GM13977 (cell line): Measurements from ENCODE around the gene SLC17A9.

Experiments
- DNase-seq: peaks from one replicate; pipeline ENCODE4 v3.0.0; 2012; ENCODE audit warnings: low spot score
- CTCF ChIP-seq: IDR thresholded peaks from 2 replicates; pipeline ENCODE4 v1.5.1; 2012; ENCODE audit warnings: mild to moderate bottlenecking, control low read depth; ENCODE audit not compliant: insufficient read depth; ENCODE audit errors: extremely low read depth, missing control alignments
- in situ Hi-C: fragments of 300-500 bp; cut with MboI; formaldehyde crosslinking; loops from one replicate; pipeline ENCODE4 v1.12.0; 2022; ENCODE audit warnings: low sequenced_read_pairs, low pct_unique_long_range_greater_than_20kb, mixed read lengths, inconsistent platforms; ENCODE audit not compliant: unreplicated experiment

The SLC17A9 gene

GRCh38 chr20:62952968-62953838 lies 694 bp downstream of the SLC17A9 start:
- DNase-seq, result no peak
- TF ChIP-seq CTCF, result peak; percentile 13
- in situ Hi-C loops, result no loop called here

GRCh38 chr20:62953839-62954703 lies 1.6 kb downstream of the SLC17A9 start:
- in situ Hi-C loops, result no loop called here
- no peak for TF ChIP-seq CTCF
- DNase-seq, result peak; percentile 93

DNA sequence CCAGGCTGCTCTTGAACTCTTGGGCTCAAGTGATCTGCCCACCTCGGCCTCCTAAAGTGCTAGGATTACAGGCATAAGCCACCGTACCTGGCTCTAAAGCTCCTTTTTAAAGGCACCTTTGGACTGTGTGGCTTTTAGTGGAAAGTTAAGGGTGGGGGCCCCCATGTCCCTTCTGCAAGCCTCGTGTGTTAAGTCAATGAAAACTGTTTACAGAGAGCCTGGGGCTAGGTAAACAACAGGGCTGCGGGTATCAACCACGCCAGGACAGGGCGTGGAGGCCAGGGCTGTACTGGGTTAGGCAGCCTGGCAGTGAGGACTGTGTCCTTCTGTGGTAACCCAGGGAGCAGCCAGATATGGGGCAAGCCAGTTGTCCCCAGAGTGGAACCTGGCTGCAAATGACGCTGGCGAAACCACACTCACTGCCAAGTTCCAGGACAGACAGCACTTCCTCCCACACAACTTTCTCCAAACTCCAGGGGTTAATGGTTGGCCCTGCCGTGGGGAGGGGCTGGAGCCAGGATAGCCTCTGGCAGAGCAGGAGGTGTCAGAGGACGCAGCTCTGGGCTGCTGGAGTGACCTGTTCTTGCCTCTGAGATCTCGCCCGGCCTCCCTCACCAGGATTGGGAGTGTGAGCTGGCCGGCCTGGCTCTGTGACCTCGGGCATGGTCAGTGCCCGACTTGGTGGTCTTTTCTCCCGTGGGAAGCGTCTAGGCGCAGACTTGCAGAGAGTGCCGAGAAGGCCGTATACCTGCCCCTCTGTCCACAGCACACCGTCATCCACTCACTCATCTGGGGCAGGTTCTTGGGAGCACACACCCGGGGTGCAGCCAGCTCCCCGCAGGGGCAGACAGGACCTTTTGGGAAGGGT lies 3.2 kb downstream of the SLC17A9 start:
- in situ Hi-C loops, result no loop called here

DNA sequence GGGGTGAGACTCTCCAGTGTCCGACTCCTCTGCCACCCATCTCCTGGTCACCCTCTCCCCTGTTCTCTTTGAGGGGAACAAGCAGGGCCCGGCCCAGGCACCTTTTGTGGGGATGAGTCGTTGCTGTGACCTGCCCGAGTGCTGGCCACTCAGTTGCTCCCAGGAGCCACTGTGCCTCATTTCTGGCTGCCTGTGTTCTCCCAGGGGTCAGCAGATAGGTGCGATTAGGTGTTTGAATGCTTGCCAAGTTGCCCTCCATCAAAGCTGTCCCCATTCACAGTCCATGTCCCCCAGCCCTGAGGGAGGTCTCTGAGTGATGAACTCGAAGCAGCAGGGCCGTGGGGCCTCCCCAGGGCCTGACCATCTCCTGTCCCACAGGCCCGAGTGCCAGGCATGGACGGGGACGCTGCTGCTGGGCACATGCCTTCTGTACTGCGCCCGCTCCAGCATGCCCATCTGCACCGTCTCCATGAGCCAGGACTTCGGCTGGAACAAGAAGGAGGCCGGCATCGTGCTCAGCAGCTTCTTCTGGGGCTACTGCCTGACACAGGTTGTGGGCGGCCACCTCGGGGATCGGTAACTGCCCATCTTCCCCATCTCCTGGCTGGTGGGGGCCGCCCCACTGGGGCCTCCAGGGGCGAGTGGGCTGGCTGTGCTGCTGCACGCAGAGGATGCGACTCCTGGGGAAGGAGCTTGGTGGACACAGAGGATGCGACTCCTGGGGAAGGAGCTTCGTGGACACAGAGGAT lies 4.1 kb downstream of the SLC17A9 start:
- TF ChIP-seq CTCF, result no peak
- no peak for DNase-seq
- in situ Hi-C loops, result no loop called here

More for the DNA sequence above, 3.2 kb downstream of the SLC17A9 start:
- no peak for TF ChIP-seq CTCF
- no peak for DNase-seq

- no peak for TF ChIP-seq CTCF
- no peak for DNase-seq
- in situ Hi-C loops, result no loop called here
These were observed 4.9 kb downstream of the SLC17A9 start for GRCh38 chr20:62957136-62958117.
